ENCODE data around the gene PARP11. TPM values are rescaled to one million over a fixed set of nuclear protein-coding genes. Genes with fewer than 3 reads are reported as not detected.

The PARP11 gene
- total and polyA plus RNA-seq, 2 experiments from 2014 or later = 3.1 to 9.4 TPM

DNA sequence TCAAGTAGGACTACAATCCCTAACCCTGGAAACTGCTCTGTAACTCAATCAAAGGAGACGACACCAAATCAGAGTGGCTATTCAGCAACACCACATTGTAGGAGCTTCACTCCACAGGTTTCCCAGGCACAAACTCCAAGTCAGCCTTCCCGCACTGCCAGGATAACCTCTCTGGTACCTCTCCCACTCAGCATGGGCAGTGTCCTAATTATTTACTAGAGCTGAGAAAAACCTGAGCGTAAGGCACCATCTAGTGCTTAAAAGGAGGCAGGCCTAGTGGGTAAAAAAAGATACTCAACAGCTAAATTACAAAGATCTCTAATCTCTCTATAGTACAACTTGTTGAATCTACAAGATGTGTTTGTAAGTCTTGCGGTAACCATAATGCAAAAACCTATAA is 36.1 kb downstream of the PARP11 start:
- no peak overlapping the region for H3K4me3 ChIP-seq
- no peak for DNase-seq (ENCODE audit: low spot score)
- H3K27me3 ChIP-seq = no peaks in the 10 kb centered on the region
- no peaks in the 10 kb centered on the region for H3K9me2 ChIP-seq (replicated peaks; ENCODE audit: insufficient read depth)
- no peaks in the 10 kb centered on the region for H4K20me1 ChIP-seq (ENCODE audit: insufficient read depth, poor library complexity, severe bottlenecking)
- no peaks in the 10 kb centered on the region for H3K36me3 ChIP-seq (replicated peaks; ENCODE audit: insufficient read depth, low read depth)
- H3K27ac ChIP-seq = no peak overlapping the region
- H3K4me2 ChIP-seq = no peak overlapping the region
- no peak overlapping the region for H2AFZ ChIP-seq
- TF ChIP-seq EZH2 (IDR thresholded peaks at IDR 0.05; ENCODE audit: borderline replicate concordance) (no peak), EZH2phosphoT487 (IDR thresholded peaks at IDR 0.05; ENCODE audit: low read depth, severe bottlenecking, unreplicated experiment) (no peak)
- TF ChIP-seq, protein P1, sequence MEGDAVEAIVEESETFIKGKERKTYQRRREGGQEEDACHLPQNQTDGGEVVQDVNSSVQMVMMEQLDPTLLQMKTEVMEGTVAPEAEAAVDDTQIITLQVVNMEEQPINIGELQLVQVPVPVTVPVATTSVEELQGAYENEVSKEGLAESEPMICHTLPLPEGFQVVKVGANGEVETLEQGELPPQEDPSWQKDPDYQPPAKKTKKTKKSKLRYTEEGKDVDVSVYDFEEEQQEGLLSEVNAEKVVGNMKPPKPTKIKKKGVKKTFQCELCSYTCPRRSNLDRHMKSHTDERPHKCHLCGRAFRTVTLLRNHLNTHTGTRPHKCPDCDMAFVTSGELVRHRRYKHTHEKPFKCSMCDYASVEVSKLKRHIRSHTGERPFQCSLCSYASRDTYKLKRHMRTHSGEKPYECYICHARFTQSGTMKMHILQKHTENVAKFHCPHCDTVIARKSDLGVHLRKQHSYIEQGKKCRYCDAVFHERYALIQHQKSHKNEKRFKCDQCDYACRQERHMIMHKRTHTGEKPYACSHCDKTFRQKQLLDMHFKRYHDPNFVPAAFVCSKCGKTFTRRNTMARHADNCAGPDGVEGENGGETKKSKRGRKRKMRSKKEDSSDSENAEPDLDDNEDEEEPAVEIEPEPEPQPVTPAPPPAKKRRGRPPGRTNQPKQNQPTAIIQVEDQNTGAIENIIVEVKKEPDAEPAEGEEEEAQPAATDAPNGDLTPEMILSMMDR (IDR thresholded peaks at IDR 0.05; ENCODE audit: poor library complexity) = no peak
- H3K9me3 ChIP-seq (ENCODE audit: low read depth) = no peaks in the 10 kb centered on the region
- H3K4me1 ChIP-seq (ENCODE audit: insufficient read depth) = peaks cover 5% of the 10 kb centered on the region
- 97% methylated on average over 4 of the region's 4 CpGs for WGBS (ENCODE audit: low lambda C conversion rate, missing lambda C conversion rate)
- peaks cover 22% of the 10 kb centered on the region for H3K79me2 ChIP-seq

DNA sequence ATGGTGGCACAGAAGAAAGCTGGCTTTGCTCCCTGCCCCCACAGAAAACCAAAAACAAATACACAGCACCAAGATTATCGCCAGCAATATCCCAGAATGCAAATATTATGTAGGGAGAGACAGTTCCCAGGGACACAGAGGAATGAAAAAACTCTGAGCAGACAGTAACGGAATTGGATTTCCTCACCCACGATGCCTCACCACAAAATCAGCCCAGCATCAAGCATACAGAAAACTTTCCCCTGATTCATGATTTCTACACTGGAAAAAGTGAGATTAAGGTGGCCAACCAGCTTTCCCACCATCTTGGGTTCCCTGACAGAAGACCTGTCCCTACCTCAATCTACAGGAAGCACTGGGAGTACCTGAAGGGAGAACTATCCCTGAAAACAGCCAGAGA is 36.6 kb downstream of the PARP11 start:
- Histone ChIP-seq H3K9me2 (replicated peaks; ENCODE audit: insufficient read depth) (no peaks in the 10 kb centered on the region), H3K4me3 (no peak overlapping the region), H3K9me3 (ENCODE audit: low read depth) (no peaks in the 10 kb centered on the region), H3K36me3 (replicated peaks; ENCODE audit: insufficient read depth, low read depth) (no peaks in the 10 kb centered on the region), H3K27ac (no peak overlapping the region), H3K4me2 (no peak overlapping the region), H3K4me1 (ENCODE audit: insufficient read depth) (peaks cover 5% of the 10 kb centered on the region), H4K20me1 (ENCODE audit: insufficient read depth, poor library complexity, severe bottlenecking) (no peaks in the 10 kb centered on the region), H2AFZ (no peak overlapping the region), H3K27me3 (no peaks in the 10 kb centered on the region), H3K79me2 (peaks cover 22% of the 10 kb centered on the region)
- no peak for DNase-seq (ENCODE audit: low spot score)
- TF ChIP-seq, protein P1 (IDR thresholded peaks at IDR 0.05; ENCODE audit: poor library complexity) = no peak
- no peak for TF ChIP-seq EZH2 (IDR thresholded peaks at IDR 0.05; ENCODE audit: borderline replicate concordance)
- no peak for TF ChIP-seq EZH2phosphoT487 (IDR thresholded peaks at IDR 0.05; ENCODE audit: low read depth, severe bottlenecking, unreplicated experiment)
- 96% methylated on average over 3 of the region's 3 CpGs for WGBS (ENCODE audit: low lambda C conversion rate, missing lambda C conversion rate)

DNA sequence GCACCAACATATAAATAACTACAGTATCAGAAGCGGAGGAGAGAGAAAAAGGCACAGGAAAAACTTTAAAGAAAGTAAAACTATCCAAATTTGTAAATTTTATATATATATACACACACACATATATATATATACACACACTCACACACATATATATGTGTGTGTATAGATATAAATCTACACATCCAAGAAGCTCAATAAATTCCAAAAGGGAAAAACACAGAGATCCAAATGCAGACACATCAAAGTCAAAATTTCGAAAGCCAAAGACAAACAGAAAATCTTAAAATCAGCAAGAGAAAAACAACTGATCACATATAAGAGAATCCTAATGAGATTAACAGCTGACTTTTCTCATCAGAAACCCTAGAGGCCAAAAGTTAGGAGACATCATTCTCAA is 37.3 kb downstream of the PARP11 start:
- peaks cover 5% of the 10 kb centered on the region for H3K4me1 ChIP-seq (ENCODE audit: insufficient read depth)
- H3K27me3 ChIP-seq = no peaks in the 10 kb centered on the region
- 97% methylated on average over 2 of the region's 2 CpGs for WGBS (ENCODE audit: low lambda C conversion rate, missing lambda C conversion rate)
- no peak for DNase-seq (ENCODE audit: low spot score)
- H3K9me2 ChIP-seq (replicated peaks; ENCODE audit: insufficient read depth) = no peaks in the 10 kb centered on the region
- TF ChIP-seq EZH2 (IDR thresholded peaks at IDR 0.05; ENCODE audit: borderline replicate concordance) = no peak
- TF ChIP-seq, protein P1 (IDR thresholded peaks at IDR 0.05; ENCODE audit: poor library complexity) = no peak
- TF ChIP-seq EZH2phosphoT487 (IDR thresholded peaks at IDR 0.05; ENCODE audit: low read depth, severe bottlenecking, unreplicated experiment) = no peak
- H3K79me2 ChIP-seq = peaks cover 22% of the 10 kb centered on the region
- H2AFZ ChIP-seq = no peak overlapping the region
- H3K27ac ChIP-seq = no peak overlapping the region
- H4K20me1 ChIP-seq (ENCODE audit: insufficient read depth, poor library complexity, severe bottlenecking) = no peaks in the 10 kb centered on the region
- no peak overlapping the region for H3K4me3 ChIP-seq
- H3K9me3 ChIP-seq (ENCODE audit: low read depth) = no peaks in the 10 kb centered on the region
- no peaks in the 10 kb centered on the region for H3K36me3 ChIP-seq (replicated peaks; ENCODE audit: insufficient read depth, low read depth)
- H3K4me2 ChIP-seq = no peak overlapping the region

DNA sequence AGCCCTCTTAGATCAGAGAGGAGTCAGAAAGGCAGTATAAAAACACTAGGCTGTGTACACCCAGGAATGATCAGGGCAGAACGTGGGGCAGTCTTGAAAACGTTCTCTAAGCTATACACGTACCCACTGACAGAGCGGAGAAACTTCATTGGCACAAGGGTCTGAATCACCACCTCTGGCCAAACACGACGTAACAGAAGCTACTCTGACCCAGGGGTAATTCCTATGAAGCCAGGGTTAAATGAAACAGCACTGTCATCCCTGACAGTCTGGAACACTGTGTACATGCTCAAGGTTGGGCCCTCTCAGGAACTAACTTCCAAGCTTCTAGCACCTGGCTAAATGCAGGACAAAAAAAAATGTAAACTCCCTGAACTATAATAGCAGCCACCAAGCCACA is 38.4 kb downstream of the PARP11 start:
- Histone ChIP-seq H3K27ac (peak overlapping the region; percentile 31), H4K20me1 (ENCODE audit: insufficient read depth, poor library complexity, severe bottlenecking) (no peaks in the 10 kb centered on the region), H3K36me3 (replicated peaks; ENCODE audit: insufficient read depth, low read depth) (no peaks in the 10 kb centered on the region), H3K79me2 (peaks cover 29% of the 10 kb centered on the region), H3K4me2 (no peak overlapping the region), H3K4me3 (no peak overlapping the region), H3K4me1 (ENCODE audit: insufficient read depth) (peaks cover 5% of the 10 kb centered on the region), H3K9me2 (replicated peaks; ENCODE audit: insufficient read depth) (no peaks in the 10 kb centered on the region), H3K27me3 (no peaks in the 10 kb centered on the region), H3K9me3 (ENCODE audit: low read depth) (no peaks in the 10 kb centered on the region), H2AFZ (no peak overlapping the region)
- TF ChIP-seq EZH2phosphoT487 (IDR thresholded peaks at IDR 0.05; ENCODE audit: low read depth, severe bottlenecking, unreplicated experiment) (no peak), EZH2 (IDR thresholded peaks at IDR 0.05; ENCODE audit: borderline replicate concordance) (no peak)
- TF ChIP-seq, protein P1 (IDR thresholded peaks at IDR 0.05; ENCODE audit: poor library complexity) = no peak
- WGBS (ENCODE audit: low lambda C conversion rate, missing lambda C conversion rate) = 61% methylated on average over 6 of the region's 6 CpGs
- DNase-seq (ENCODE audit: low spot score) = peak; percentile 36

Data from hepatocyte (in vitro differentiated cells).